HEK293T (cell line): ENCODE results near the gene NUDT19.

Experiments
- CTCF ChIA-PET: fragments of 350-600 bp; formaldehyde crosslinking; extraction: SDS; loops from one replicate; lab custom pipeline; 2021; ENCODE audit warnings: antibody characterized with exemption, inconsistent platforms; lab: Yijun Ruan, JAX
- POLR2A ChIA-PET: fragments of 350-600 bp; formaldehyde crosslinking; extraction: SDS; loops from one replicate; lab custom pipeline; 2020; ENCODE audit warnings: antibody characterized with exemption, inconsistent platforms; lab: Yijun Ruan, JAX
- DNase-seq: peaks from one replicate; pipeline ENCODE4 v3.0.0; 2012; ENCODE audit warnings: mixed read lengths; ENCODE audit errors: extremely low spot score
- ARNT ChIP-seq: fragments of 450-650 bp; IDR thresholded peaks from 2 replicates; pipeline ENCODE4 v1.6.1; 2017; ENCODE audit warnings: mild to moderate bottlenecking
- BHLHE40 ChIP-seq: fragments of 450-650 bp; IDR thresholded peaks from 2 replicates; pipeline ENCODE4 v1.6.1; 2016; ENCODE audit warnings: mild to moderate bottlenecking, moderate library complexity, borderline replicate concordance
- CTBP1 ChIP-seq: fragments of 450-650 bp; IDR thresholded peaks from 2 replicates; pipeline ENCODE4 v1.6.1; 2016; ENCODE audit warnings: borderline replicate concordance
- ELF4 ChIP-seq: fragments of 450-650 bp; IDR thresholded peaks from 2 replicates; pipeline ENCODE4 v1.6.1; 2017; ENCODE audit warnings: antibody characterized with exemption
- FOXA1 ChIP-seq: fragments of 450-650 bp; IDR thresholded peaks from 2 replicates; pipeline ENCODE4 v1.6.1; 2016; ENCODE audit warnings: mild to moderate bottlenecking
- FOXK2 ChIP-seq: fragments of 450-650 bp; IDR thresholded peaks from 2 replicates; pipeline ENCODE4 v1.6.1; 2016; ENCODE audit warnings: mild to moderate bottlenecking
- FOXM1 ChIP-seq: fragments of 450-650 bp; IDR thresholded peaks from 2 replicates; pipeline ENCODE4 v1.6.1; 2017; ENCODE audit warnings: mild to moderate bottlenecking, borderline replicate concordance
- HDGF ChIP-seq: fragments of 450-650 bp; IDR thresholded peaks from 2 replicates; pipeline ENCODE4 v1.6.1; 2017; ENCODE audit warnings: antibody characterized with exemption, borderline replicate concordance
- L3MBTL2 ChIP-seq: fragments of 450-650 bp; conservative IDR thresholded peaks from 2 replicates; pipeline ENCODE4 v1.6.1; 2016; ENCODE audit warnings: mild to moderate bottlenecking
- LEF1 ChIP-seq: fragments of 450-650 bp; IDR thresholded peaks from 2 replicates; pipeline ENCODE4 v1.6.1; 2017; ENCODE audit warnings: mild to moderate bottlenecking, borderline replicate concordance
- NFRKB ChIP-seq: fragments of 450-650 bp; IDR thresholded peaks from 2 replicates; pipeline ENCODE4 v1.6.1; 2016; ENCODE audit warnings: mild to moderate bottlenecking, moderate library complexity
- PKNOX1 ChIP-seq: fragments of 450-650 bp; IDR thresholded peaks from 2 replicates; pipeline ENCODE4 v1.6.1; 2016
- SP1 ChIP-seq: fragments of 450-650 bp; IDR thresholded peaks from 2 replicates; pipeline ENCODE4 v1.6.1; 2017
- SUZ12 ChIP-seq: fragments of 450-650 bp; IDR thresholded peaks from 2 replicates; pipeline ENCODE4 v1.6.1; 2016; ENCODE audit warnings: mild to moderate bottlenecking
- TARDBP ChIP-seq: fragments of 450-650 bp; IDR thresholded peaks from 2 replicates; pipeline ENCODE4 v1.6.1; 2016
- ZNF384 ChIP-seq: fragments of 450-650 bp; IDR thresholded peaks from 2 replicates; pipeline ENCODE4 v1.6.1; 2016

Gene NUDT19

DNA sequence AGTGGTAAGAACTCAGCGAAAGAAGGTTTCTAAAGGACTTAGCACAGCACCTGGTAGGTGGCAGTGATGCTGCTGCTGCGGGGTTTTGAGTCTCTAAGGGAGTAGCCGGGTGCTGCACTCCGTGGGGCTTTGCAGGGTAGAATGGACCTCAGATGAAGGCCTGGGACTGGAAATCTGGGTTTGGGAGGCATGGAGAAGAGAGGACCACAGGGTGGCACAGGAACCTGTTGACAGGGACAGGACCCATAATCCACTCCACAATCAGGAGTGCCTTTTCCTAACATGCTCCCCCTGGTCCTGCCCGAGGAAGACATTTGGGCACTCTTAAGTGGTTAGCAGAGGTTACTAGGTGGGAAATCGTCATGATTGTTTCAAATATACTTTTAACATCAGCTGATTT is 57.7 kb downstream of the NUDT19 start:
- CTCF ChIA-PET = no interaction called here
- DNase-seq = no peak
- TF ChIP-seq L3MBTL2 (no peak), LEF1 (no peak), SP1 (no peak), ZNF384 (no peak), SUZ12 (no peak)
- POLR2A ChIA-PET = no interaction called here

- no peak for DNase-seq
- ChIA-PET POLR2A (no interaction called here), CTCF (no interaction called here)
- TF ChIP-seq FOXM1 = no peak
- no peak for TF ChIP-seq ARNT
- TF ChIP-seq HDGF = no peak
- TF ChIP-seq FOXK2 = no peak
- no peak for TF ChIP-seq ZNF384
- TF ChIP-seq FOXA1 = no peak
- TF ChIP-seq SUZ12 = no peak
- no peak for TF ChIP-seq CTBP1
- no peak for TF ChIP-seq PKNOX1
- TF ChIP-seq NFRKB = no peak
- TF ChIP-seq L3MBTL2 = no peak
- no peak for TF ChIP-seq TARDBP
- no peak for TF ChIP-seq ELF4
- TF ChIP-seq LEF1 = no peak
- TF ChIP-seq BHLHE40 = no peak
Measured at GRCh38 chr19:32750441-32751055, 58.9 kb downstream of the NUDT19 start.

DNA sequence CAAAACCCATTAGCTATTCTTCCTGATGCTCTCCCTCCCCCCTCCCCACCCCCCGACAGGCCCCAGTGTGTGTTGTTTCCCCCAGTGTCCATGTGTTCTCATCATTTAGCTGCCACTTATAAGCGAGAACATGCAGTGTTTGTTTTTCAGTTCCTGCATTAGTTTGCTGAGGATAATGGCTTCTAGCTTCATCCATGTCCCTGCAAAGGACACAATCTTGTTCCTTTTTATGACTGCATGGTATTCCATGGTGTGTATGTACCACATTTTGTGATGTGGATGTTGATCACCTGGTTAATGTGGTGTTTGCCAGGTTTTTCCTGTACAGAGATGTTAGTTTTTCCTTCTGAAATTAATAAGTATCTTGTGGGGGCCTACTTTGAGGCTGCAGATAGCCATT is 59.4 kb downstream of the NUDT19 start:
- no peak for TF ChIP-seq NFRKB
- no peak for TF ChIP-seq TARDBP
- TF ChIP-seq ZNF384 = no peak
- ChIA-PET POLR2A (no interaction called here), CTCF (no interaction called here)
- no peak for DNase-seq

DNA sequence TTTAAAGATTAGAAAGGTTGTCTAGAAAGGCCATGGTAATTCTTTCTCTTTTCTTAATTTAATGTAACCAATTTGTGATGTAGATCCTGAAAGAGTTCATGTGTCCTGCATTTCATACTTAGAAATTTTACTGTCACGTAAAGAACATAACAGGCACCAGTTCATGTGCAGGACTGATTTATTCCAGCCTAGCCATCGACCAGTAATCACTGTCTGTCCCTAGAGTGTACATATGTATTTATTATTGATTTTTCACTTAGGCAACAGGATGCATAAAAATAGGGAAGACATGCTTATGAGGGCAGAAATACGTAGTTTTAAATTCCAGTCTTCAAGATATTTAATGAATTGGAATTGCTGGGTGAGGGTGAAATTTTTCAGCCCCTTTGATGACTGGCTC is 65.6 kb downstream of the NUDT19 start:
- no peak for DNase-seq
- CTCF ChIA-PET = no interaction called here
- no peak for TF ChIP-seq FOXM1
- no peak for TF ChIP-seq NFRKB
- TF ChIP-seq TARDBP = no peak
- no peak for TF ChIP-seq BHLHE40
- TF ChIP-seq HDGF = no peak
- no peak for TF ChIP-seq ARNT
- TF ChIP-seq ELF4 = no peak
- TF ChIP-seq ZNF384 = no peak
- POLR2A ChIA-PET = no interaction called here
